Thoracic aorta (tissue), 2 donors: Measurements from ENCODE around the gene HOMER3. TPM values are rescaled to one million over a fixed set of nuclear protein-coding genes. Genes with fewer than 3 reads are reported as not detected.

Experiments used
- ATAC-seq: fragments of 150-250 bp; one replicate; pipeline ENCODE4 v1.8.0; 2017; ENCODE audit warnings: low read depth; ENCODE audit not compliant: insufficient number of reproducible peaks, low FRiP score
- DNase-seq: peaks from one replicate; pipeline ENCODE4 v3.0.0-alpha.2; 2020; ENCODE audit warnings: low spot score
- H3K27ac ChIP-seq, 2 donors: fragments of 200-600 bp; sonication (generic); 1 replicate in 1 of 2; 2 replicates in 1 of 2; pipeline ENCODE4 v1.5.1; 2016; ENCODE audit warnings: mild to moderate bottlenecking in 2 of 2, moderate library complexity in 2 of 2
- H3K27me3 ChIP-seq: fragments of 200-600 bp; sonication (generic); replicated peaks from 2 replicates; pipeline ENCODE4 v1.6.0; 2016; ENCODE audit warnings: mild to moderate bottlenecking; ENCODE audit not compliant: insufficient read depth
- H3K36me3 ChIP-seq: fragments of 200-600 bp; sonication (generic); one replicate; pipeline ENCODE4 v1.5.1; 2016
- H3K4me1 ChIP-seq, 2 donors: fragments of 200-600 bp; sonication (generic); 1 replicate in 1 of 2; 2 replicates in 1 of 2; pipeline versions ENCODE4 v1.5.1 to v1.6.0; 2016; ENCODE audit warnings: low read depth in 2 of 2, mild to moderate bottlenecking in 1 of 2; ENCODE audit not compliant: control insufficient read depth in 1 of 2
- H3K4me3 ChIP-seq: fragments of 200-600 bp; sonication (generic); 2 replicates; pipeline ENCODE4 v1.5.1; 2016; ENCODE audit warnings: mild to moderate bottlenecking
- H3K9me3 ChIP-seq: fragments of 200-600 bp; sonication (generic); 2 replicates; pipeline ENCODE4 v1.5.1; 2016
- CTCF ChIP-seq: fragments of 200-600 bp; sonication (generic); IDR thresholded peaks from one replicate; pipeline ENCODE4 v1.5.1; 2019; ENCODE audit warnings: antibody characterized with exemption
- total RNA-seq, 2 donors: library from RNA; depleted of rRNA; stranded (reverse); fragments of >200 nt; gene quantifications; one replicate each; pipeline versions ENCODE4 v1.1.0 to v1.2.3, GENCODE V29; 2016

HOMER3 gene
- total RNA-seq, 2 donors from 2014 or later: 40.6 to 100 TPM

GRCh38 chr19:18966307-18966706 is 25.3 kb upstream of the HOMER3 start:
- Histone ChIP-seq H3K9me3 (no peaks in the 10 kb centered on the region), H3K4me3 (no peak overlapping the region), H3K4me1 (peaks cover 4 to 7% of the 10 kb centered on the region in 2 donors), H3K27me3 (no peaks in the 10 kb centered on the region), H3K27ac (peak overlapping the region in 1 of 2 donors; percentile 53), H3K36me3 (no peaks in the 10 kb centered on the region)
- DNase-seq: no peak
- ATAC-seq: no peak
- TF ChIP-seq CTCF: no peak

GRCh38 chr19:18964121-18964520 is 23.1 kb upstream of the HOMER3 start:
- ATAC-seq (no peak), DNase-seq (no peak)
- no peak overlapping the region for H3K27ac ChIP-seq
- TF ChIP-seq CTCF: no peak
- no peaks in the 10 kb centered on the region for H3K27me3 ChIP-seq
- H3K4me1 ChIP-seq: peaks cover 0 to 3% of the 10 kb centered on the region in 2 donors
- no peak overlapping the region for H3K4me3 ChIP-seq
- H3K9me3 ChIP-seq: no peaks in the 10 kb centered on the region
- H3K36me3 ChIP-seq: no peaks in the 10 kb centered on the region

- Histone ChIP-seq H3K4me1 (no peaks in the 10 kb centered on the region), H3K27ac (no peak overlapping the region), H3K36me3 (no peaks in the 10 kb centered on the region), H3K4me3 (no peak overlapping the region), H3K27me3 (no peaks in the 10 kb centered on the region), H3K9me3 (no peaks in the 10 kb centered on the region)
- TF ChIP-seq CTCF: no peak
- ATAC-seq: no peak
- no peak for DNase-seq
Observed at GRCh38 chr19:18961767-18962620, 21.0 kb upstream of the HOMER3 start.

GRCh38 chr19:18960370-18960769 is 19.4 kb upstream of the HOMER3 start:
- no peak for TF ChIP-seq CTCF
- no peak for DNase-seq
- Histone ChIP-seq H3K27me3 (no peaks in the 10 kb centered on the region), H3K36me3 (no peaks in the 10 kb centered on the region), H3K27ac (no peak overlapping the region), H3K4me3 (no peak overlapping the region), H3K4me1 (no peaks in the 10 kb centered on the region), H3K9me3 (no peaks in the 10 kb centered on the region)
- ATAC-seq: no peak

- Histone ChIP-seq H3K27ac (no peak overlapping the region), H3K4me3 (no peak overlapping the region), H3K4me1 (no peaks in the 10 kb centered on the region), H3K36me3 (no peaks in the 10 kb centered on the region), H3K9me3 (no peaks in the 10 kb centered on the region), H3K27me3 (no peaks in the 10 kb centered on the region)
- DNase-seq: no peak
- no peak for ATAC-seq
- TF ChIP-seq CTCF: no peak
Observed at GRCh38 chr19:18955042-18955441, 14.0 kb upstream of the HOMER3 start.
